Measurements from ENCODE around the gene EFHC1. TPM values are rescaled to one million over a fixed set of nuclear protein-coding genes. Genes with fewer than 3 reads are reported as not detected.

The EFHC1 gene
- total and polyA plus RNA-seq, 2 of the 13 experiments (the other 11 are each of a cell fraction or from before 2014, with no cell fraction given) = 23.4 to 29.5 TPM

DNA sequence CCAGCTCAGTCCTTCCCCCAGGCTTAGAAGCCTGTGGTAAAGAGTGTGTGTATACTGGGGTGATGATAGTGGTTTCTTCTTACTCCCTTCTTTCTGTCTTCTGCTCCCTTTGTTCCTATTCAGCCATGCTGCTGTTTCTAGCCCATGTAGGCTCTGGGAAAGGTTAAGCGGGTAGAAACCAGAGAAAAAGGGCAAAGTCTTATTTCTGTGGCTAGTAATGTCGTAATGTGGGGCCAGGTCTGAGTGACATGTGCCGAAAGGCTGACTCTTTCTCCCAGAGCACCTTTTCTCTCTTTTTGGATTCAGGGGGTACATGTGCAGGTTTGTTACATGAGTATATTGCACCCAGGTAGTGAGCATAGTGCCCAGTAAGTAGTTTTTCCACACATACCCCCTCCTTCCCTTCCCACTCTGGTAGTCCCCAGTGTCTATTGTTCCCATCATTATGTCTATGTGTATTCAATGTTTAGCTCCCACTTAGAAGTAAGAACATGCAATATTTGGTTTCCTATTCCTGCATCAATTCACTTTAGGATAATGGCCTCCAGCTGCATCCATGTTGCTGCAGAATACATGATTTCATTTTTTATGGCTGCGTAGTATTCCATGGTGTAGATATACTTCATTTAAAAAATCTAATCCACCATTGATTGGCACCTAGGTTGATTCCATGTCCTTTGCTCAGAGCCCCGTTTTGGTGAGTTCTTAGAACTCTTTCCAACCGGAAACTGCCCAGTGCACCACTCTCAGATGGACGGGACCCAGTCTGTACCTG lies 74.3 kb downstream of the EFHC1 start (continued):
- TF ChIP-seq ZNF432 (CRISPR knock-in tag; IDR thresholded peaks at IDR 0.05; ENCODE audit: borderline replicate concordance) (no peak), ZNF780A (CRISPR knock-in tag; IDR thresholded peaks at IDR 0.05) (no peak), ZNF382 (CRISPR knock-in tag; IDR thresholded peaks at IDR 0.05; ENCODE audit: borderline replicate concordance) (no peak), SOX5 (CRISPR knock-in tag; IDR thresholded peaks at IDR 0.05; ENCODE audit: borderline replicate concordance) (no peak), PHF8 (CRISPR knock-in tag; IDR thresholded peaks at IDR 0.05) (no peak), STAT5B (CRISPR knock-in tag; IDR thresholded peaks at IDR 0.05) (no peak), ZNF24 (IDR thresholded peaks at IDR 0.05) (no peak), TARDBP (CRISPR knock-in tag; IDR thresholded peaks at IDR 0.05) (peak; percentile 36; the same call in 1 of the 2 replicates), ZNF773 (CRISPR knock-in tag; IDR thresholded peaks at IDR 0.05; ENCODE audit: borderline replicate concordance) (no peak), EHMT2 (IDR thresholded peaks at IDR 0.05; ENCODE audit: borderline replicate concordance, low read depth, low read length) (no peak), MIXL1 (CRISPR knock-in tag; IDR thresholded peaks at IDR 0.05) (no peak), HNF4A (CRISPR knock-in tag; IDR thresholded peaks at IDR 0.05) (peak; percentile 68; the same call in 1 of the 2 replicates), CBX5 (CRISPR knock-in tag; IDR thresholded peaks at IDR 0.05; ENCODE audit: borderline replicate concordance) (no peak), SNAPC2 (CRISPR knock-in tag; IDR thresholded peaks at IDR 0.05) (no peak)
- TF ChIP-seq, protein P1, sequence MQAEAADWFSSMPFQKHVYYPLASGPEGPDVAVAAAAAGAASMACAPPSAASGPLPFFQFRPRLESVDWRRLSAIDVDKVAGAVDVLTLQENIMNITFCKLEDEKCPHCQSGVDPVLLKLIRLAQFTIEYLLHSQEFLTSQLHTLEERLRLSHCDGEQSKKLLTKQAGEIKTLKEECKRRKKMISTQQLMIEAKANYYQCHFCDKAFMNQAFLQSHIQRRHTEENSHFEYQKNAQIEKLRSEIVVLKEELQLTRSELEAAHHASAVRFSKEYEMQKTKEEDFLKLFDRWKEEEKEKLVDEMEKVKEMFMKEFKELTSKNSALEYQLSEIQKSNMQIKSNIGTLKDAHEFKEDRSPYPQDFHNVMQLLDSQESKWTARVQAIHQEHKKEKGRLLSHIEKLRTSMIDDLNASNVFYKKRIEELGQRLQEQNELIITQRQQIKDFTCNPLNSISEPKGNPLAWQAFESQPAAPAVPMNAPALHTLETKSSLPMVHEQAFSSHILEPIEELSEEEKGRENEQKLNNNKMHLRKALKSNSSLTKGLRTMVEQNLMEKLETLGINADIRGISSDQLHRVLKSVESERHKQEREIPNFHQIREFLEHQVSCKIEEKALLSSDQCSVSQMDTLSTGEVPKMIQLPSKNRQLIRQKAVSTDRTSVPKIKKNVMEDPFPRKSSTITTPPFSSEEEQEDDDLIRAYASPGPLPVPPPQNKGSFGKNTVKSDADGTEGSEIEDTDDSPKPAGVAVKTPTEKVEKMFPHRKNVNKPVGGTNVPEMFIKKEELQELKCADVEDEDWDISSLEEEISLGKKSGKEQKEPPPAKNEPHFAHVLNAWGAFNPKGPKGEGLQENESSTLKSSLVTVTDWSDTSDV (CRISPR knock-in tag; IDR thresholded peaks at IDR 0.05) = no peak
